ENCODE data around the gene SGCA. TPM values are rescaled to one million over a fixed set of nuclear protein-coding genes. Genes with fewer than 3 reads are reported as not detected.

The SGCA gene
- total RNA-seq, 1 experiment from 2014 or later, result not detected

DNA sequence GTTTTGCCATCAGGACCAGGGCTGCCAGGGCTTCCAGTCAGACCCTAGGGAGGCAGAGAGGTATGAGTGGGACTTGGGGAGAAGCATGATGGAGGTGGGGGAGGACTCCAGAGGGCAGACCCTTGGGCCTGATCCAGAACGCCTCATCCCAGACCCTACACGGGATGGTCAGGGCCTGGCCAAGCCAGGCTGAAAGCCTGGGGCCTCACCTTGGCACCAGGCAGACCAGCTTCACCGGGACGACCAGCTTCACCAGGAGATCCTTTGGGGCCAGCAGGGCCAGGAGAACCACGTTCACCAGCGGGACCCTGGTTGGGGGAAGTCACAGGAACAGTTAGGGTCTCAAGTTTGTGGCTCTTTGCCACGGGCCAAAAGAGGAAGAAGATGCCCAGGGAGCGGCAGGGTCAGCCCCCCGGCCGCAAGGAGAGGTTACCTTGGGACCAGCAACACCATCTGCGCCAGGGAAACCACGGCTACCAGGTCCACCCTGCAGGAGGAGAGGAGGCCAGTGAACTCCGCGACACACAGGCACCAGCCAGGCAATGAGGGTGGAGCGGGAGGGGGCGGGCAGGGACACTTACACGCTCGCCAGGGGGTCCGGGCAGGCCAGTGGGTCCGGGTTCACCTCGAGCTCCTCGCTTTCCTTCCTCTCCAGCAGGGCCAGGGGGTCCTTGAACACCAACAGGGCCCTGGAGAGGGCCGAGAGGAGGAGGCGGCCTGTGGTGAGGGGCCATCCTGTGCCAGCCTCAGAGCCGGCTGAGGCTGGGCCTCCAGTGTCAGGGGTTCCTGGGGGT, 28.5 kb downstream of the SGCA start:
- DNase-seq (ENCODE audit: unreplicated experiment), result no peak
- no peak for TF ChIP-seq CTCF (IDR thresholded peaks at IDR 0.05; ENCODE audit: unreplicated experiment)
- ChIA-PET POLR2A (no interaction called here), CTCF (interaction anchor here (0.6 to 1.4 kb wide), 5 partner anchors 21 to 103 kb away, joined by 3 to 7 read pairs (median 4); no protein-coding TSS in a partner anchor)
- H3K27me3 Mint-ChIP-seq (ENCODE audit: insufficient read depth, unreplicated experiment), result no peaks in the 10 kb centered on the region
- H3K27ac Mint-ChIP-seq (ENCODE audit: low read depth, unreplicated experiment), result no peak overlapping the region
- H3K9me3 Mint-ChIP-seq (ENCODE audit: unreplicated experiment), result no peaks in the 10 kb centered on the region
- BruUV-seq (replicated peaks), result no TSS peak
- H3K4me1 Mint-ChIP-seq (ENCODE audit: insufficient read depth, unreplicated experiment), result peaks cover 10% of the 10 kb centered on the region
- intact Hi-C loops (cut with micrococcal nuclease), result no loop called here
- no peak overlapping the region for H3K4me3 Mint-ChIP-seq (ENCODE audit: unreplicated experiment)
- no peaks in the 10 kb centered on the region for H3K36me3 Mint-ChIP-seq (ENCODE audit: insufficient read depth, unreplicated experiment)

DNA sequence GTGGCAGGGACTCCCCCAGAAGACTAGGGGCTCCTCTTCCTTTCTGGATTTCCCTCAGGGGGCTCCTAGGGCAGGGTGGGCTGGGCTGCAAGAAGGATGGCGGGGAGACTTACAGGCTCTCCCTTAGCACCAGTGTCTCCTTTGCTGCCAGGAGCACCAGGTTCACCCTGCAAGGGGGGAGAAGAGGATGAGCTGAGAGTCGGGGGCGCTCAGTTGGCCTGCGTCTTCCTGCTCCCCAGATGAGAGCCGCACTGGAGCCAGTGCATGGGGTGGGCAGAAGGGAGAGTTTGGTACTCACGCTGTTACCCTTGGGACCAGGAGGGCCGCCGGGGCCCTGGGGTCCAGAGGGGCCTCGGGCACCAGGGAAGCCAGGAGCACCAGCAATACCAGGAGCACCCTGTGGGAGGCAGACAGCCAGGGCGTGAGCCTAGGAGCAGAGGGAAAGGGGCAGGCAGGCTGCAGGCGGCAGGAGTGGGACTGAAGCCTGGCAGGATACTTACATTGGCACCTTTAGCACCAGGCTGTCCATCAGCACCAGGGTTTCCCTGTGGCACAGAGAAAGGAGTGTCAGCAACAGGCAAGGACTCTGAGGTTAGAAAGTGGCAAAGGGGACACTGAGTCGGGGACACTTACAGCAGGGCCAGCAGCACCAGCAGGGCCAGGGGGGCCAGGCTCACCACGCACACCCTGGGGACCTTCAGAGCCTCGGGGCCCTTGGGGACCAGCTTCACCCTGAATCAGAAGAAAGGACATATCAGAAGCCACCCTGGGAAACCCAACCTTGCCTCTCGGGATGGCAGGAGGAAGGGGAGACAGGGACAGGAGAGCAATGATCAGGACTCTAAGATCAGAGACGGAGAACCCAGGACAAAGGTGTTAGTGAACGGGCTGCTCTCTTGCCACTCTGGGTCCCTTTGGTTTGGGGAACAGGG, 29.4 kb downstream of the SGCA start:
- H3K9me3 Mint-ChIP-seq (ENCODE audit: unreplicated experiment), result no peaks in the 10 kb centered on the region
- ChIA-PET CTCF (interaction anchor here (1.4 to 3.5 kb wide), 5 partner anchors 17 to 101 kb away, joined by 7 to 122 read pairs (median 18); partner anchors contain the start of gene SGCA), POLR2A (interaction anchor here (1.7 kb wide), 1 partner anchor 17 kb away, joined by 10 read pairs; no protein-coding TSS in a partner anchor)
- H3K27ac Mint-ChIP-seq (ENCODE audit: low read depth, unreplicated experiment), result no peak overlapping the region
- no peak overlapping the region for H3K4me3 Mint-ChIP-seq (ENCODE audit: unreplicated experiment)
- H3K4me1 Mint-ChIP-seq (ENCODE audit: insufficient read depth, unreplicated experiment), result peaks cover 10% of the 10 kb centered on the region
- no peak for DNase-seq (ENCODE audit: unreplicated experiment)
- intact Hi-C loops (cut with micrococcal nuclease), result no loop called here
- no TSS peak for BruUV-seq (replicated peaks)
- no peaks in the 10 kb centered on the region for H3K36me3 Mint-ChIP-seq (ENCODE audit: insufficient read depth, unreplicated experiment)
- H3K27me3 Mint-ChIP-seq (ENCODE audit: insufficient read depth, unreplicated experiment), result no peaks in the 10 kb centered on the region
- TF ChIP-seq CTCF (IDR thresholded peaks at IDR 0.05; ENCODE audit: unreplicated experiment), result no peak

DNA sequence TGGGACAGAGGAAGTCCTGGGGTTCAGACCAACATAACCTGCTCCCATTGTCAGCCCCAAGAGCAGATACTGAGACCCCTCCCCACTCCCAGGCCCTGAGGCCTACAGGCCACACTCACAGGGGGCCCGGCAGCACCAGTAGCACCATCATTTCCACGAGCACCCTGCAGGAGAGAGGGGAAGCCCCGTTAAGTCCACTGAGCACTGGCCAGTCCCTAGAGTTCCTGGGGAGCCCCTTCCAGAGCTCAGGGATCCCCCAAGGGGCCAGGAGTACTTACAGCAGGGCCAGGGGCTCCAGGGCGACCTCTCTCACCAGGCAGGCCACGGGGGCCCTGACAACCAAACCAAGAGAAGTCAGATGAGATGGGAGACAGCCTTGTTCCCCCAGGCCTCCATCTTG, 30.2 kb downstream of the SGCA start:
- BruUV-seq (replicated peaks), result no TSS peak
- POLR2A ChIA-PET, result interaction anchor here (1.7 kb wide), 1 partner anchor 18 kb away, joined by 10 read pairs; no protein-coding TSS in a partner anchor
- TF ChIP-seq CTCF (IDR thresholded peaks at IDR 0.05; ENCODE audit: unreplicated experiment), result no peak
- CTCF ChIA-PET, result interaction anchor here (0.6 to 3.5 kb wide), 13 partner anchors 11 to 102 kb away, joined by 3 to 122 read pairs (median 4); partner anchors contain the start of gene SGCA
- Mint-ChIP-seq H3K27ac (ENCODE audit: low read depth, unreplicated experiment) (no peak overlapping the region), H3K4me1 (ENCODE audit: insufficient read depth, unreplicated experiment) (peaks cover 17% of the 10 kb centered on the region), H3K36me3 (ENCODE audit: insufficient read depth, unreplicated experiment) (no peaks in the 10 kb centered on the region), H3K4me3 (ENCODE audit: unreplicated experiment) (no peak overlapping the region), H3K9me3 (ENCODE audit: unreplicated experiment) (no peaks in the 10 kb centered on the region), H3K27me3 (ENCODE audit: insufficient read depth, unreplicated experiment) (no peaks in the 10 kb centered on the region)
- intact Hi-C loops (cut with micrococcal nuclease), result no loop called here
- no peak for DNase-seq (ENCODE audit: unreplicated experiment)

DNA sequence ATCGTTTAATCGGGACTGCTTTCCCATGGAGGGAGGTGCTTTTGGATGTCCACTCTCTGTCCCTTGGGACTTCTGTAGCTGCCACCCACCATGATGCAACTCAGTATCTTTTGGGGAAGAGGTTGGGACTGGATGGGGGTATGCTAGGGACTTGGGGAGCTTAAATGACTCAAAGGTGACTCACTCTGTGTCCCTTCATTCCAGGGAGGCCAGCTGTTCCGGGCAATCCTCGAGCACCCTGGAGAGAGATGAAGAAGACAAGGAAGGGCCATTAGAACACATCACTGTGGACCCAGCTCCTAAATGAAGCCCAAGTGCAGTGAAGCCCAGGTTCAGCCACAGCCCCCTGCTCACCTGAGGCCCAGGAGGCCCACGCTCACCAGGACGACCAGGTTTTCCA, 31.0 kb downstream of the SGCA start:
- ChIA-PET CTCF (interaction anchor here (0.7 to 3.5 kb wide), 17 partner anchors 12 to 263 kb away, joined by 3 to 122 read pairs (median 3); partner anchors contain the start of gene SGCA), POLR2A (interaction anchor here (0.9 to 1.7 kb wide), 3 partner anchors 19 to 27 kb away, joined by 3 to 10 read pairs (median 4); no protein-coding TSS in a partner anchor)
- intact Hi-C loops (cut with micrococcal nuclease), result no loop called here
- DNase-seq (ENCODE audit: unreplicated experiment), result peak; percentile 54
- BruUV-seq (replicated peaks), result no TSS peak
- no peak for TF ChIP-seq CTCF (IDR thresholded peaks at IDR 0.05; ENCODE audit: unreplicated experiment)
- H3K4me1 Mint-ChIP-seq (ENCODE audit: insufficient read depth, unreplicated experiment), result peaks cover 20% of the 10 kb centered on the region
- H3K9me3 Mint-ChIP-seq (ENCODE audit: unreplicated experiment), result no peaks in the 10 kb centered on the region
- H3K4me3 Mint-ChIP-seq (ENCODE audit: unreplicated experiment), result no peak overlapping the region
- H3K27me3 Mint-ChIP-seq (ENCODE audit: insufficient read depth, unreplicated experiment), result no peaks in the 10 kb centered on the region
- no peak overlapping the region for H3K27ac Mint-ChIP-seq (ENCODE audit: low read depth, unreplicated experiment)
- no peaks in the 10 kb centered on the region for H3K36me3 Mint-ChIP-seq (ENCODE audit: insufficient read depth, unreplicated experiment)
